ENCODE data around the gene FBXO46. TPM values are rescaled to one million over a fixed set of nuclear protein-coding genes. Genes with fewer than 3 reads are reported as not detected.

Gene FBXO46
- total and polyA plus RNA-seq, 2 of the 13 experiments (the other 11 are each of a cell fraction or from before 2014, with no cell fraction given), result 6.2 to 6.4 TPM

- TF ChIP-seq ARID2 (CRISPR knock-in tag; IDR thresholded peaks at IDR 0.05; ENCODE audit: borderline replicate concordance) (no peak), HNRNPK (IDR thresholded peaks at IDR 0.05; ENCODE audit: low read depth, low read length, poor library complexity, severe bottlenecking) (peak; percentile 100), ATF4 (CRISPR knock-in tag; IDR thresholded peaks at IDR 0.05) (peak in 1 of 2 experiments; percentile 81; a peak in 2 of 4 replicates), ELF3 (CRISPR knock-in tag; IDR thresholded peaks at IDR 0.05) (peak; percentile 50), HOXA5 (CRISPR knock-in tag; IDR thresholded peaks at IDR 0.05) (peak; percentile 89; the same call in 1 of the 2 replicates), FOSL1 (CRISPR knock-in tag; IDR thresholded peaks at IDR 0.05; ENCODE audit: borderline replicate concordance) (no peak), EEA1 (CRISPR knock-in tag; IDR thresholded peaks at IDR 0.05; ENCODE audit: borderline replicate concordance) (no peak; the same call in 1 of the 2 replicates), ZNF788 (CRISPR knock-in tag; IDR thresholded peaks at IDR 0.05; ENCODE audit: borderline replicate concordance) (peak; percentile 75; the same call in 1 of the 2 replicates), ASH2L (IDR thresholded peaks at IDR 0.05; ENCODE audit: insufficient read length, low read depth, low read length) (peak; percentile 44), ARHGAP35 (CRISPR knock-in tag; IDR thresholded peaks at IDR 0.05; ENCODE audit: borderline replicate concordance) (peak; percentile 75), ELK4 (CRISPR knock-in tag; IDR thresholded peaks at IDR 0.05; ENCODE audit: borderline replicate concordance) (0 out of 2 replicates have a peak, but pooled peaks have one; percentile 32), ZFP36L2 (CRISPR knock-in tag; IDR thresholded peaks at IDR 0.05) (no peak), ZGPAT (CRISPR knock-in tag; IDR thresholded peaks at IDR 0.05) (peak; percentile 76; the same call in 1 of the 2 replicates), CENPX (CRISPR knock-in tag; IDR thresholded peaks at IDR 0.05) (no peak), ZNF672 (CRISPR knock-in tag; IDR thresholded peaks at IDR 0.05) (no peak), ZIK1 (CRISPR knock-in tag; IDR thresholded peaks at IDR 0.05; ENCODE audit: borderline replicate concordance, low read depth) (0 out of 2 replicates have a peak, but pooled peaks have one; percentile 55), HOXA3 (CRISPR knock-in tag; IDR thresholded peaks at IDR 0.05) (peak; percentile 87; the same call in 1 of the 2 replicates), ARID4A (CRISPR knock-in tag; IDR thresholded peaks at IDR 0.05; ENCODE audit: borderline replicate concordance) (peak; percentile 81), ZNF20 (CRISPR knock-in tag; IDR thresholded peaks at IDR 0.05) (no peak), KDM6A (CRISPR knock-in tag; IDR thresholded peaks at IDR 0.05; ENCODE audit: low read depth) (no peak), HMG20A (CRISPR knock-in tag; IDR thresholded peaks at IDR 0.05; ENCODE audit: borderline replicate concordance) (no peak; the same call in 1 of the 2 replicates)
Measured at GRCh38 chr19:45768984-45769782, 38.5 kb upstream of the FBXO46 start, which contains the start of gene SIX5 (continued).
